IPS DF 6.9 (cell line): ENCODE measurements around the gene ZNF516.

ENCODE experiments used
- DNase-seq: peaks from one replicate; pipeline ENCODE4 v3.0.0-alpha.2; 2013; ENCODE audit warnings: low read depth, low spot score
- H3K27ac ChIP-seq: one replicate; pipeline ENCODE4 v1.5.1; 2013; ENCODE audit warnings: low read length, control low read depth
- H3K27me3 ChIP-seq: 2 replicates; pipeline ENCODE4 v1.6.1; 2013; ENCODE audit warnings: mild to moderate bottlenecking, low read length; ENCODE audit not compliant: control insufficient read depth, insufficient read depth
- H3K36me3 ChIP-seq: 2 replicates; pipeline ENCODE4 v1.6.1; 2013; ENCODE audit warnings: low read length; ENCODE audit not compliant: control insufficient read depth, insufficient read depth
- H3K4me1 ChIP-seq: 2 replicates; pipeline ENCODE4 v1.6.1; 2013; ENCODE audit warnings: low read length; ENCODE audit not compliant: control insufficient read depth, insufficient read depth
- H3K4me3 ChIP-seq: 2 replicates; pipeline ENCODE4 v1.5.1; 2013; ENCODE audit warnings: mild to moderate bottlenecking, low read length
- H3K9me3 ChIP-seq: 2 replicates; pipeline ENCODE4 v1.6.1; 2013; ENCODE audit warnings: low read length, inconsistent platforms; ENCODE audit not compliant: control insufficient read depth, insufficient read depth
- WGBS: extraction: QIAGEN DNeasy Blood & Tissue Kit; methylation state at CpG from one replicate; pipeline ENCODE4 v1.1.7; 2013; ENCODE audit warnings: mixed read lengths, missing lambda C conversion rate; ENCODE audit not compliant: insufficient read length, insufficient coverage; 5-methylcytosine and 5-hydroxymethylcytosine counted together

The ZNF516 gene

DNA sequence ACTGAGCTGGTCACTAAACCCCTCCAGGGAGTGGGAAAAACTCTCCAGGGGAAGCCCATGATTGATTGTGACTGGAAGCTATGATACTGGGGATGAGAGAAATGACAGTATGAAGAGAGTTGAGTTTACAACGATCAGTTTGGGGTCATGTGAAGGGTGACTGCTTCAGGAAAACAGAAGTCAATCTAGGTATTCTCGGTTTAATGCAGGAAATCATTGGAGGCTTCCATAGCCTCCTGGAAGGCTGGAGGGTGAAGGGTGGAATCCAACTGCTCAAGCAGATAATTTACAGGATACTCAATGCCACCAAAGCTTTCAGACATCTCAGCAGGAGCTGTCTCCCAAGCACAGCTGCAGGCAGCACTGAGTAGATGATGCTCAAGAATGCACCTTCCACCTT, 154.6 kb downstream of the ZNF516 start:
- H3K4me3 ChIP-seq = no peak overlapping the region
- no peaks in the 10 kb centered on the region for H3K4me1 ChIP-seq
- DNase-seq = no peak
- H3K9me3 ChIP-seq = no peaks in the 10 kb centered on the region; the same call in 1 of the 2 replicates
- no peak overlapping the region for H3K27ac ChIP-seq
- WGBS = no CpG with 5 or more reads among the region's 2 CpGs
- no peaks in the 10 kb centered on the region; the same call in 1 of the 2 replicates for H3K36me3 ChIP-seq
- H3K27me3 ChIP-seq = no peaks in the 10 kb centered on the region

DNA sequence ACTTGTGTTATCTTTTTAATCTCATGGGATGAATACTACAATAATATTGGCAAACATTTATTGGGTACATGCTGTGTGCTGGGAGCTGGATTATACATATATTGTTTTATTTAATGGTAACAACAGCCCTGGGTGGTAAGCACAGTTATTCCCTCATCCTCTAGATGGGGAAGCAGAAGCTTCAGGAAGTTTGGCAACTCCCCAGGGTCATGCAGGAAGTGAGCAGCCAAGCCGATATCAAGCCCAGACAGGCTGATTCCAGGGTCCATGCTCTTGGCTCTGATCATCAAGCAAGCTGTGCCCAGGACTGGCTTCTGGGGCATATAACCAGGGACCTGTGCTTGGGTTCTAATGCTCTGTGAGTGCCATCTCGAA, 155.8 kb downstream of the ZNF516 start:
- Histone ChIP-seq H3K4me1 (no peaks in the 10 kb centered on the region), H3K27ac (no peak overlapping the region), H3K4me3 (no peak overlapping the region), H3K27me3 (no peaks in the 10 kb centered on the region), H3K9me3 (no peaks in the 10 kb centered on the region; the same call in 1 of the 2 replicates), H3K36me3 (no peaks in the 10 kb centered on the region; the same call in 1 of the 2 replicates)
- DNase-seq = no peak
- no CpG with 5 or more reads among the region's 2 CpGs for WGBS

DNA sequence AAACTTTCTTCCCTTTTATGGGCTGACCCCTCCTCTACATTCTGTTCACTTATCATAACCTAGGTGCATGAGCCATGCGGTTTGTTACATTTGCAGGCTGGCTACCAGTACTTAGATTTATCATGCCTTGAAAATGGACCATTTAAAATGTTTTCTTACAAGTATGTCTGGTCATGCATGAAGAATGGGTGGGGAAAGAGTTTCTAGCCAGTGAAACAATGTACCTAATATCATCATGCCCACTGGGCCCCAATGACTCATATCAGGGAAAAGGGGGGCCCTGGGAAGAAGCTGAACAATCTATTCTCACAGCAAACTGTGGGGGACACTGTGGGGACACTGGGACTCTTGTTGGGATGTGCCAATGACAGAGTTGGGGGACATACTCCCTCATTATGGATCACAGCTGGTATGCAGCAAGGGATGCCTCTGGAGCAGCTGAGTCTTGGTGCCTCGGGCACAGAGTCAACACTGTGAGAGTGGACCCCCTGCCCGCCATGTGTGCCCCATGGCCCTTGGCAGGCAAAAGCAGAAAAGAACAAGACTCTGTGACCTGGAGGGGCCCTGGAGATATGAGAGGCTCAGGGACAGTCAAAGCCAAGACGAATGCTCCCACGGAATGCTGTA, 156.3 kb downstream of the ZNF516 start:
- WGBS = no CpG with 5 or more reads among the region's 5 CpGs
- no peaks in the 10 kb centered on the region; the same call in 1 of the 2 replicates for H3K36me3 ChIP-seq
- no peak overlapping the region for H3K4me3 ChIP-seq
- no peaks in the 10 kb centered on the region for H3K4me1 ChIP-seq
- H3K27ac ChIP-seq = no peak overlapping the region
- no peak for DNase-seq
- no peaks in the 10 kb centered on the region; the same call in 1 of the 2 replicates for H3K9me3 ChIP-seq
- no peaks in the 10 kb centered on the region for H3K27me3 ChIP-seq

DNA sequence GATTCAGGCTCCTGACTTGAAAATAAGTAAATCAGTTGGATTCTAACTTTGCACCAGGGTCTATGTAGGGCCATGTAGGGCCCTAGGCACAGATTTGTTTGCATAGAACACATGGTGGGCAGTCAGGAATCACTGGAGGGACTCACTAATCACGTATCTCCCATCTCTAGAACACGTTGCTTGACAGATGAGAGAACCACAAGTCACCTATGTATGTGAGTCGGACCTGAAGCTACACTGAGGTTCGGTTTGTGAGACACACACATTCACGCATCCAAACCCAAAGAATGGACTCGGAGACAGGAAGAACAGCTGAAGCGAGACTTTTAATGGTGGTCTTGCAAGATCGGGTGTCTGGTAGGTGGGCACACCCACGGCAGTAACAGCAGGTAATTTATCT, 157.0 kb downstream of the ZNF516 start:
- Histone ChIP-seq H3K4me1 (no peaks in the 10 kb centered on the region), H3K36me3 (no peaks in the 10 kb centered on the region; the same call in 1 of the 2 replicates), H3K4me3 (no peak overlapping the region), H3K27ac (no peak overlapping the region), H3K9me3 (no peaks in the 10 kb centered on the region; the same call in 1 of the 2 replicates), H3K27me3 (no peaks in the 10 kb centered on the region)
- no peak for DNase-seq
- no CpG with 5 or more reads among the region's 9 CpGs for WGBS

DNA sequence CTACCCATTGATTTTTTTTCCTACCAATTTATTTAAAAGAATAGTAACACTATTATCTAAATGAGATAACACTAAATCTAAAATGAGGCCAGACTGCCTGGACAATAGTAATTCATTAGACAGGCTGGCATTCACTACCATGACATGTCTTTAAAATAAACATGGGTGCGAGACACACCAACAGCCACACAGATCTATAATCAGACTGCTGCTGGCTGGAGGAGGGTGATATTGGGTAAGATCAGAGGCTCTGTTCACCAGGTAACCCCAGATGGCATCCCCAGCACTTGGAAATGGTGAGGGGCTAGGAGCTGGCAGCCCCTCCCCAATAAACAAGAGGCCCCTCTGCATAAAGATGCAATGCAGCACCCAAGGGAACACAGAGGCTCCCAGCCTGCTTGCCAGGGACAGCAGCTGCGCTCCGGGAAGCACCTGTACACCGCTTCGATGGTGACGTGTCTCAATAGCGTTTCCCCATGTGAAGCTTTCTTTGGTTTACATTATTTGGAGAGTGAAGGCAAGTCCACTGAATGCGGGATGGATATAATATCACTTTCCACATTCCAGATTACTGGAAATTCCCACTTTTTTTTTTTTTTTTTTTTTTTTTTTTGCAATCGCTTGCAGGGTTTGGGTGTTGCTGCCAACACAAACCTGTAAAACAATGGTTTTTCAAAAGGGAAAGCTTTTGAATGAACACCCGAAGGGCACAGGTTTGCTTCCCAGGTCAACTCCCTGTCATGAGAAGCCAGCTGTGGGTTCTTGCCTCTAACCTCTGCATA, 159.0 kb downstream of the ZNF516 start:
- Histone ChIP-seq H3K9me3 (no peaks in the 10 kb centered on the region; the same call in 1 of the 2 replicates), H3K36me3 (no peaks in the 10 kb centered on the region; the same call in 1 of the 2 replicates), H3K27ac (no peak overlapping the region), H3K4me3 (no peak overlapping the region), H3K4me1 (no peaks in the 10 kb centered on the region), H3K27me3 (no peaks in the 10 kb centered on the region)
- no peak for DNase-seq
- no CpG with 5 or more reads among the region's 10 CpGs for WGBS

DNA sequence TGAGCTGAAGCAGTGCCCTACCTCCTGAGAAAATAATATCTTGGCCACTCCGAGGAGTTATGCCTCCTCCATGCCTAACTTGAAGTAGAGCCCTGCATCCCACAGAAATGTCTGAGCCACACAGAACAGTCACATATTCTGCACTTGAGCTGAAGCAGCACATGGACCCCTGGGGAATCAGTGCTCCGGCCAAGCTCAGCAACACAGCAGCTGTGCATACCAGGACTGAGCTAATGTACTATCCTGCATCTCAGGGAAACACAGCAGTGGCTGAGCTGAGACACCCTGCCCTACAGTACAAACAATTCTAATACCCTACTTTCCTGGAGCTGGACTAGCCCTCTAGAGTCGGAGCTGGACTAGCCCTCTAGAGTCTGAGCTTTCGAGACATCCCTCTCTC, 166.9 kb downstream of the ZNF516 start:
- no peaks in the 10 kb centered on the region for H3K27me3 ChIP-seq
- no CpG with 5 or more reads among the region's 4 CpGs for WGBS
- no peak overlapping the region for H3K27ac ChIP-seq
- H3K4me1 ChIP-seq = no peaks in the 10 kb centered on the region
- H3K9me3 ChIP-seq = no peaks in the 10 kb centered on the region
- H3K36me3 ChIP-seq = no peaks in the 10 kb centered on the region
- H3K4me3 ChIP-seq = no peak overlapping the region
- no peak for DNase-seq

DNA sequence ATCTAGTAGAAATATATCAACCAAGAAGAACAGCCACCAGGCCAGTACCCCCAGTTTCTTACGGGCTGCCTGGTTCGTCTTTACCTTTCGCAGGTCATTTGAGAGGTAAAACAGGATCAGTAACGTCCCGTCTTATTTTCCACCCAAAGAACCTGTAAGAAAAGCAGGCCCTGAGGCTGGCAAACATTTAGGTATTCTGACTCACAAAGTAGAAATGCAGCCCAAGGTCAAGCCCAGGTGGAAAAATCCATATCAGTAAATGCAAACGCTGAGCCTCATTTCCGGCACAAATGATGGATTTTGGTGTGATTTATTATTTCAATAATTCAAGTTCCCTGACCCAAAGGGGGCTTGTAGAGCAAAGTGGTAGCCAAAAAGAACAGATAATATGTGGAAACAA, 171.2 kb downstream of the ZNF516 start:
- no peaks in the 10 kb centered on the region for H3K27me3 ChIP-seq
- no peak for DNase-seq
- H3K27ac ChIP-seq = no peak overlapping the region
- WGBS = no CpG with 5 or more reads among the region's 7 CpGs
- H3K4me3 ChIP-seq = no peak overlapping the region
- H3K9me3 ChIP-seq = no peaks in the 10 kb centered on the region
- no peaks in the 10 kb centered on the region for H3K4me1 ChIP-seq
- no peaks in the 10 kb centered on the region for H3K36me3 ChIP-seq

DNA sequence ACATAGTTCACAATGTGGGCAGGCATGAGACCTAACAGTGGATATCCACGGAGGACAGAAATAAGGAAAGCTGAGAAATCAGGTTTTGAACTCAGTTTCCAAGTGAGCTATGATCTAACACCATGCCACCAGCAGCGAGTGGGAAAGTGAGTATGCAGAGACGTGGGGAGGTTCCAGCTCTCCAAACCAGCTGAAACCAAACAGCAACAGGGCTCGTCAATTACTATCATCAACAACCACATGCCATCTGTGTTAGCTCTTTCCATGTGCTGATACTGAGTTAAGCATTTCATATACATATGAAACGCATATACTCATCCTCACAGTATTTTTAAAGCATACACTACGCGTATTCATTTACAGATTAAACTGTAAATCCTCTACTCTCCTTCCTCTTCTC, 172.4 kb downstream of the ZNF516 start:
- WGBS = 100% methylated on average over 2 of the region's 7 CpGs
- no peaks in the 10 kb centered on the region for H3K9me3 ChIP-seq
- no peak overlapping the region for H3K27ac ChIP-seq
- H3K27me3 ChIP-seq = no peaks in the 10 kb centered on the region
- H3K4me1 ChIP-seq = no peaks in the 10 kb centered on the region
- no peak overlapping the region for H3K4me3 ChIP-seq
- no peaks in the 10 kb centered on the region for H3K36me3 ChIP-seq
- no peak for DNase-seq

- Histone ChIP-seq H3K27ac (no peak overlapping the region), H3K27me3 (no peaks in the 10 kb centered on the region)
- WGBS = no CpG with 5 or more reads among the region's 5 CpGs
Measured at GRCh38 chr18:76319366-76319765, 175.7 kb downstream of the ZNF516 start.

DNA sequence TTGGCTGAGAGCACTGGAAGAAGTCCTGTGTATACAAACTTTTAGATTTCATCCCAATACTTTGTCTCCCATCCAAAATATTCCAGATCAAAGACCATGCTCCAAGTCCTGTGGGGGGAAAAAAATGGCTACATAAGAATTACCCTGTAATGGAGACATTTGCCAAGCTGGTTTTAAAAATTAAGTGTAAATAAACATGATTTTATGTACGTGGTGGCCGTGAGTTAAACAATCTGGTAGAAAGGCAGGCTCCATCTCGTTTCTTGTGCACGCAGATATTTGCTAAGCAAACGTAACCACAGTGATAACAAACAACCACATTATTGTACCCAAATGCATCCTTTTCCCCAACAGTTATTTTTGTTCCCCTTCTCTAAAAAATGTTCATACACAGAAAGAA, 176.4 kb downstream of the ZNF516 start:
- WGBS = no CpG with 5 or more reads among the region's 5 CpGs
- DNase-seq = no peak
- H3K27me3 ChIP-seq = no peaks in the 10 kb centered on the region
- peaks cover 1% of the 10 kb centered on the region for H3K4me1 ChIP-seq
- H3K36me3 ChIP-seq = no peaks in the 10 kb centered on the region
- no peaks in the 10 kb centered on the region for H3K9me3 ChIP-seq
- H3K4me3 ChIP-seq = no peak overlapping the region
- no peak overlapping the region for H3K27ac ChIP-seq

More at GRCh38 chr18:76319366-76319765, 175.7 kb downstream of the ZNF516 start:
- H3K4me1 ChIP-seq = peaks cover 1% of the 10 kb centered on the region
- no peaks in the 10 kb centered on the region for H3K36me3 ChIP-seq
- no peak for DNase-seq
- no peak overlapping the region for H3K4me3 ChIP-seq
- no peaks in the 10 kb centered on the region for H3K9me3 ChIP-seq
